ENCODE measurements around the gene TRIM67.

DNA sequence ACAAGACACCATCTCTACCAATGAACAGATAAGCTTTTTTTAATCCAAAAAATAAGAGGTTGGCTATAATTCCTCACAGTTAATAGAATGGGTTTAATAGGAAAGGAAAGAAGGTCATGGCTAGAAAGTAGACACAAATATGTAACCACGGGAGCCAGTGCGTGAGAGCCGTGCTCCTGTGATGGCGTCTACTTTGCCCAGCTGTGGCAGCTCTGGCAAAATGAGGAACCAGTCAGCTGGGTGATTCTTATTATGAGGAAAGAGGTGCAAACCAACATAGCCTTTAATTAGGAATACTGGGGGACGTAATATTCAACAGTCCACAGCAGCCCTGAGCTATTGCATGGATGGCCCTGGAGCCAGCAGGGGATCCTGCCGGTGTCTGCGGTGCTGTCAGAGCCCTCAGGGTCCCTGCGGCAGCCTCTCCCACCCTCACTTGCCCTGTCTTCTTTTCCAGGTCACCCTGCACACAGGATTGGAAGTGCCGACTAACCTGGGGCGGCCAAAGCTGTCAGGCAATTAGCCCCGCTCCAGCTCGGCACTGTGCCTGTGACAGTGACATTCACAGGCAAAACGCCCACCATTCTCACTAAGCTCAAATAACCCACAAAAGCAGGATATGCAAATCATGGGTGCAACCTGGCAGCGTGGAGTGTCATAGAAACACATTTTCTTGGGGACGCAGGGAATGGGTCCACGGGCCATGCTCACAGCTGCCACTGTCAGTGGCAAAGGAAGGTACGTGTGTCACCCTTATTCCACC, 53.2 kb downstream of the TRIM67 start:
- TF ChIP-seq, protein P1, sequence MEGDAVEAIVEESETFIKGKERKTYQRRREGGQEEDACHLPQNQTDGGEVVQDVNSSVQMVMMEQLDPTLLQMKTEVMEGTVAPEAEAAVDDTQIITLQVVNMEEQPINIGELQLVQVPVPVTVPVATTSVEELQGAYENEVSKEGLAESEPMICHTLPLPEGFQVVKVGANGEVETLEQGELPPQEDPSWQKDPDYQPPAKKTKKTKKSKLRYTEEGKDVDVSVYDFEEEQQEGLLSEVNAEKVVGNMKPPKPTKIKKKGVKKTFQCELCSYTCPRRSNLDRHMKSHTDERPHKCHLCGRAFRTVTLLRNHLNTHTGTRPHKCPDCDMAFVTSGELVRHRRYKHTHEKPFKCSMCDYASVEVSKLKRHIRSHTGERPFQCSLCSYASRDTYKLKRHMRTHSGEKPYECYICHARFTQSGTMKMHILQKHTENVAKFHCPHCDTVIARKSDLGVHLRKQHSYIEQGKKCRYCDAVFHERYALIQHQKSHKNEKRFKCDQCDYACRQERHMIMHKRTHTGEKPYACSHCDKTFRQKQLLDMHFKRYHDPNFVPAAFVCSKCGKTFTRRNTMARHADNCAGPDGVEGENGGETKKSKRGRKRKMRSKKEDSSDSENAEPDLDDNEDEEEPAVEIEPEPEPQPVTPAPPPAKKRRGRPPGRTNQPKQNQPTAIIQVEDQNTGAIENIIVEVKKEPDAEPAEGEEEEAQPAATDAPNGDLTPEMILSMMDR (IDR thresholded peaks at IDR 0.05): no peak
- no peak for TF ChIP-seq EZH2 (IDR thresholded peaks at IDR 0.05; ENCODE audit: borderline replicate concordance, insufficient read depth, low read depth, low read length, poor library complexity, severe bottlenecking)
